HG02970 (cell line): ENCODE measurements around the gene DHRS12.

Source experiments
- ATAC-seq: cut with Tn5 transposase; IDR thresholded peaks from one replicate; pipeline ENCODE4 v1.9.1; 2021; ENCODE audit warnings: mild to moderate bottlenecking, moderate library complexity, moderate number of reproducible peaks; ENCODE audit not compliant: unreplicated experiment, low FRiP score

DHRS12 gene

DNA sequence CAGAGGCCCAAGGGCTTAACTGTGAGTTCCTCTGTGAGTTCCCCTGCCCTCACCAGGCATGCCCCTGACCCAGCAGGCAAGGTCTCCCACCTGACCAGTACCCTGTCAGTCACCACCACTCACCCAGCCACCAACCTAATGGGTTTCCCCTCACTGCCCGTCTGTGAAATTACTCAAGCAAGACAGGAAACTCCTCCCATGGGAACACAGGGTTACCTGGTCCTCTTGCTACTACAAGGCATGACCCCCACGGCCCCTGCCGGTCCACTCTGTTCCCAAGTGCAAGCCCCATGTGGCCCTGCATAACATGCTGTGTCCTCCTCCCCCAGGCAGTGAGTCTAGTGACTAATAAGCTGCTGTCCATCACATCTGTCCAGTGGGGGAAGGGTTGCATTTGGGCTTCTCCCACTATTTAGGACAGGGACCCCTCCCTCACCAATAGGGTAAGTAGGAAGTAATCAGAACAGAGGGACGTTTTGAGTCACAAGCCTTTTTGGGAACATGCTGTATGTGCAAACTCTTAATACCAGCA lies 8.0 kb upstream of the DHRS12 start:
- ATAC-seq, result no peak

GRCh38 chr13:51811046-51811445 lies 7.1 kb upstream of the DHRS12 start:
- no peak for ATAC-seq

DNA sequence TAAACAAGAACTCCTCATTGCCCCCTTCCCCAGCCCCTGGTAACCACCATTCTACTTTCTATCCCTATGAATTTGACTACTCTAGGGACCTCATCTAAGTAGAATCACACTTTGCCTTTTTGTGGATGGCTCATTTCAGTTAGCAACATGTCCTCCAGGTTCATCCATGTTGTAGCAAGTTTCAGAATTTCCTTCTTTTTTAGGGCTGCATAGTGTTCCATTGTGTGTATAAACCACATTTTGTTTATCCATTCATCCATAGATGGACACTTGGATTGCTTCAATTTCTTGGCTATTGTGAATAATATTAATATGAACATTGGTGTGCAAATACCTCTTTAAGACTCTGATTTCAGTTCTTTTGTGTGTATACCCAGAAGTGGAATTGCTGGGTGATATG lies 4.8 kb upstream of the DHRS12 start:
- ATAC-seq, result no peak

- ATAC-seq, result no peak
Observed at GRCh38 chr13:51807041-51807440, 3.1 kb upstream of the DHRS12 start.

GRCh38 chr13:51806566-51806965 lies 2.6 kb upstream of the DHRS12 start:
- no peak for ATAC-seq

GRCh38 chr13:51805925-51806324 lies 2.0 kb upstream of the DHRS12 start:
- no peak for ATAC-seq

DNA sequence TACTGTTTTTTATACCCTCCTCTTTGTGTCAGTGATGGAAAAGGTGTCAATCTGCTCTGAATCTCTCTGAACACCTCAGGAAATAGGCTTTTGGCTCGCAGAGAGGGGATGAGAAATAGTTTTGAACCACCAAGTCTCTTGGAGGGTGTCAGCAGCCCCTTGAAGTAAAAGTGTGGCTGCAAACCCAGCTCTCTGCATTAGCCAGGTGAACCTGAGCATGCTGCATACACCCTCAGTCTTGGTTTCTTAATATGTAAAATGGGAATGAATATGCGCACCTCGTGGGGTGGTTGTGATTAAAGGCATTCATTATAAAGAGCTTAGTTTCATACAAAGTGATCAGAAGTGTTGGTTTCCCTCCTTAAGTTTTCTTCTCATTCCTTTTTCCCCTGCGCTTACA lies 1.4 kb upstream of the DHRS12 start:
- no peak for ATAC-seq

DNA sequence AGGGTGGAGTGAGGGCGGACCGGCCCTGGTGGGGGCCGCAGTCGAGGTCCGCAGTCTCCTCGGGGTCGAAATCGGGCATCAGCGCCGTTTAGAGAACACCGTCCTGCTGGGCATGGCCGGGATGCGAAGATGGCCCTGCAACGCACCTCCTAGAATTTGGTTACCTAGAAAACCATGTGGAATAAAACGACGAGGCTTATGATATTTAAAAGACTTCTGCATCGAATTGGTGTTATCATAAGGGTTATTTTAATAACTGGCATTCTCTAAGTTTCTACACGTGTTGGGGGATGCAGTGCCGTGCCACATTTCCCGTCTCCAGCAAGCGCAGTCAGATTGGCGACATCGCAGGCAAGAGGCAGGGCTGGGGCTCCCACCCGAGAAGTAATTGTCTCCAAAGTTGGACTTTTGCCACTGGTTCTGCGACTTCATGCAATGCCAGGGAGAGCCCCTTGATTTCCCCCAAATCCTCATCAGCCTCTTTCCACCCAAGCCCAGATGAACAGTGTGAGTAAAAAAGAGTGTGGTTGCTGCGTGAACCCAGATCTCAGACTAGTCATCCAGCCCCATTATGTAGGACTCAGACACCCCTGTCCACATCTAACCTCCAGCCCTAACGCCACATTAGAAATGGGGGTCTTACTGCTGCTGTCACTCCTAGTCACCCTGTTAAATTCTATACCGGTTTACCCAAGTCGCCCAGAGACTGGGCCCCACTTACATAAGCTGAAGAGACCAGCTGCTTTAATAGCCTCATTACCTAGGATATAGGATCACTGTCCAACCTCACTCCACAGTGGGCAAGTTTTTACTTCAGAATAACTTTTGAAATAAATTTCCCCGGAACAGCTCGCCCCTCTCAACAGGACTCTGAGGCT lies 571 bp upstream of the DHRS12 start:
- no peak for ATAC-seq

GRCh38 chr13:51802631-51803418 lies 1.1 kb downstream of the DHRS12 start:
- no peak for ATAC-seq

- no peak for ATAC-seq
Observed at GRCh38 chr13:51801631-51802099, 2.3 kb downstream of the DHRS12 start.

DNA sequence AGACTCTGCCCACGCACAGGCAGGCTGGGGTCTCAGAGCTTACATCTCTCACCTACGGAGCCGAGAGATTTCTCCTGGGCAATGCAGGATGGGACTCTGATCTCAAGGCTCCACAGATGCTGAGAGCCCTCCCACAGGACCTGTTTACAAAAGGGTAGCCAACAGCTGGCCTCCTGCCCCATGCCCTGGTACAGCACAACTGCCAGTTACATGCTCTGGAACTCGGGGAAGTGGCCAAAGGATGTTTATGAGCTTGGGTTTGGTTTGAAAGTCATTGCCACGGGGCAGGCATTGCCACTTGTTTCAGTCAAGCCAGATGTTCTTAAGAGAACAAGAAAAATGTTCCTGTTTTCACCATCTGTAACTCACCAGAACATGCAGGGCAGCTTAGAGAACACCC lies 3.5 kb downstream of the DHRS12 start:
- ATAC-seq, result no peak

DNA sequence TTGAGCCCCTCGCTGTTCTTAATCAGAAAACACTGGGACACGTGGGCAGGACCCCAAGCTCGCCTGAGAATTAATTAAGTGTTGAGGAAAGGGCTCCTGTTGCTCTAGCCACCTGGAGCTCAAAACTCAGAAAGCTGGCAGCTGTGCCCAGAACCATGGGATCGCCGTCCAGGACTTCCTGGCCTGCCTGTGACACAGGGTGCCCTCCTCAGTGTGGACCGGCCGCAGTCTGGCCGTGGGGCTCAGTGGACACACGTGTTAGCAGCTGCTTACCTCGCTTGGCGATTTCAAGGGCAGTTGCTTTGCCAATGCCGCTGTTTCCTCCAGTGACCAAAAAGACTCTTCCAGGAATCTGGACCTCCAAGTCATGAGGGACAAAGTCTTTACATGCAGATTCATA lies 4.7 kb downstream of the DHRS12 start:
- ATAC-seq, result no peak

GRCh38 chr13:51797664-51798488 lies 6.1 kb downstream of the DHRS12 start:
- ATAC-seq, result no peak

GRCh38 chr13:51796546-51796945 lies 7.4 kb downstream of the DHRS12 start:
- no peak for ATAC-seq

DNA sequence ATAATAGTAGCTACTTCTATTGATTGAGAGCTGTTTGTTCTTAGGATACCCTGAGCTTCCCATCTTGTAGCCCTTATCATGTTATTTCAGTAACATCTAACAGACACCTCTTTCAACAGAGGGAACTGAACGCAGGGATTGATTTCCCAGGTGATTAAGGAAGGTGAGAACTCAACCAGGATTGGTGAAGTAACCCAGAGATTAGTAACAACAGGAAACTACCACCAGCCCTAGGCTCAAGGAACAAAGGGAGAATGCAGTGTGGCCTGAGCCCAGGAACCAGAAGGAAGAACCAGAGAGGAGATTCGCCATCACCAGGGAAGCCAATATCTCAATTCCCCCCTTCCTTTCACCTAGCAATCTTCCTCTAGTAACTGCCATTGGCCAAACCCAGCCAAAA lies 8.5 kb downstream of the DHRS12 start:
- ATAC-seq, result no peak

DNA sequence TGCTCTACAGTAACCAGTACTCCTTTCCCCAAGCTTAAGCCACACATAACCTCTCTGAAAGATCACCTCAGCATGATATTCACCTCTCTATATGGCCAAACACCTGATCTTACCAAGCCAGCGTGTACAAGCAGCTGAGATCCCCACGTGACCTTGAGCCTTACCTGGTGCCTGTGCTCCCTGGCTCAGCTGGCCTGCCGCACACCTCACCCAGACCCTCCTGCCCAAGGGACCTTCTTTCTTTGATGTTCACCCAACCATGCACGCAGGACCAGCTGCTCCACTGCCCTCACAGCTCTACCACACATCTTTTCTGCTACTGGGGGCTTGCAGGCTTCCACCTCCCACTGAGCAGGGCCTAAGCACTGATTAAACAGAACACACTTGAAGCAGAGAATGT lies 9.0 kb downstream of the DHRS12 start:
- ATAC-seq, result no peak

GRCh38 chr13:51793570-51794271 lies 10.2 kb downstream of the DHRS12 start:
- ATAC-seq, result no peak

DNA sequence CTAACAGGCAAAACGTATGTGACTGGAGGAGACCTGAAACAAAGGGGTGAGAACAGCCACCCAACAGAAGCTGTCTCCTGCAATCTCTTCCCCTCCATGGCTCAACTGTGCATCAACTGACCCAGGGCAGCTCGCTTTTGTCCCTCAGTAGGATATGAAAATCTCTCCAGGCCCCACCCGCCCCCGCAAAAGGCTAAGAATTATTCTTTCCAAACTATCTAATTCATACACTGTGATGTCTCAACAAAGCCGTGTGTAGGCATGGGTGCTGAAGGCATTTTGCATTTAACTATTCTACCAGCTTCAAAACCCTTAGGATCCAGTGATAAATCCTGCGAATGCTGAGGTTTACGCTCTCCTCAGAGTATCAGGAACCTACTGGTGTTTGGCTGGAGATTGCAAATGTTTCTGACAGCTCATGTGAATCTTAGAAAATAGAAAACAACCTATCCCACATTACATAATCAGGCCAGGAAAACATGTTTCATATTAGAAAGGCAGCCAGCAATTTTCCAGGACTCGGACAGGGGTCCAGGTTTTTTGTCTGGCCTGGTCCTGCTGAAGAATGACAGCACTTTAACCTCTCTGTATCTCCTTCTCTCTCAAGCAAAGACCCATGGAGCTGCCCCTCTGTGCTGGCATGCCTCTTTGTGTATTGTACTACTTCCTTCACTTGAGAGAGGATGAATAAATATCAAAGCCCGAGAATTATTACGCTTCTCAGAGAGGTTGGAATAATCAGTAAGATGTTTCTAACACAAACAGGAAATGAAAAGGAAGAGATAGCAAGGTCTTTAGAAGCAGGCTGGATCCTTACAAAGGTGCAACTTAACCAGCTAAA lies 17.3 kb downstream of the DHRS12 start:
- no peak for ATAC-seq
